ENCODE measurements around the gene SRRM3.
"Not testable (repeated sequence)": the region's sequence is repeated elsewhere in the genome, so short reads cannot be mapped to it uniquely, and the experiment has no call there.

DNA sequence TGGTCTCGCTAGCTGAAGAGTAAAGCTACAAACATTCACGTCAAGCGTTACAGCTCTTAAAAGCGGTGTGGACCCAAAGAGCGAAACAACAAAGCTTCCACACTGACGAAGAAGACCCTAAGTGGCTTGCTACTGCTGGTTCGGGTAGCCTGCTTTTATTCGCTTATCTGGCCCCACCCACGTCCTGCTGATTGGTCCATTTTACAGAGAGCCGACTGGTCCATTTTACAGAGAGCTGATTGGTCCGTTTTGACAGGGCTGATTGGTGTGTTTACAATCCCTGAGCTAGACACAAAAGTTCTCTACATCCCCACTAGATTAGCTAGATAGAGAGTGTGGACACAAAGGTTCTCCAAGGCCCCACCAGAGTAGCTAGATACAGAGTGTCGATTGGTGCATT, 107.2 kb downstream of the SRRM3 start:
- TF ChIP-seq ZNF24 (tag by site-specific recombination; IDR thresholded peaks at IDR 0.05); SP7 (tag by site-specific recombination; IDR thresholded peaks at IDR 0.05); ZFP37 (tag by site-specific recombination; IDR thresholded peaks at IDR 0.05); ZNF302 (tag by site-specific recombination; IDR thresholded peaks at IDR 0.05; ENCODE audit: low read depth); ZNF121 (tag by site-specific recombination; IDR thresholded peaks at IDR 0.05); GLI4 (tag by site-specific recombination; IDR thresholded peaks at IDR 0.05); ZBTB1 (tag by site-specific recombination; IDR thresholded peaks at IDR 0.05): not testable (repeated sequence)
- TF ChIP-seq, protein P1, sequence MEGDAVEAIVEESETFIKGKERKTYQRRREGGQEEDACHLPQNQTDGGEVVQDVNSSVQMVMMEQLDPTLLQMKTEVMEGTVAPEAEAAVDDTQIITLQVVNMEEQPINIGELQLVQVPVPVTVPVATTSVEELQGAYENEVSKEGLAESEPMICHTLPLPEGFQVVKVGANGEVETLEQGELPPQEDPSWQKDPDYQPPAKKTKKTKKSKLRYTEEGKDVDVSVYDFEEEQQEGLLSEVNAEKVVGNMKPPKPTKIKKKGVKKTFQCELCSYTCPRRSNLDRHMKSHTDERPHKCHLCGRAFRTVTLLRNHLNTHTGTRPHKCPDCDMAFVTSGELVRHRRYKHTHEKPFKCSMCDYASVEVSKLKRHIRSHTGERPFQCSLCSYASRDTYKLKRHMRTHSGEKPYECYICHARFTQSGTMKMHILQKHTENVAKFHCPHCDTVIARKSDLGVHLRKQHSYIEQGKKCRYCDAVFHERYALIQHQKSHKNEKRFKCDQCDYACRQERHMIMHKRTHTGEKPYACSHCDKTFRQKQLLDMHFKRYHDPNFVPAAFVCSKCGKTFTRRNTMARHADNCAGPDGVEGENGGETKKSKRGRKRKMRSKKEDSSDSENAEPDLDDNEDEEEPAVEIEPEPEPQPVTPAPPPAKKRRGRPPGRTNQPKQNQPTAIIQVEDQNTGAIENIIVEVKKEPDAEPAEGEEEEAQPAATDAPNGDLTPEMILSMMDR (tag by site-specific recombination; IDR thresholded peaks at IDR 0.05), result not testable (repeated sequence)
- TF ChIP-seq, protein P2, sequence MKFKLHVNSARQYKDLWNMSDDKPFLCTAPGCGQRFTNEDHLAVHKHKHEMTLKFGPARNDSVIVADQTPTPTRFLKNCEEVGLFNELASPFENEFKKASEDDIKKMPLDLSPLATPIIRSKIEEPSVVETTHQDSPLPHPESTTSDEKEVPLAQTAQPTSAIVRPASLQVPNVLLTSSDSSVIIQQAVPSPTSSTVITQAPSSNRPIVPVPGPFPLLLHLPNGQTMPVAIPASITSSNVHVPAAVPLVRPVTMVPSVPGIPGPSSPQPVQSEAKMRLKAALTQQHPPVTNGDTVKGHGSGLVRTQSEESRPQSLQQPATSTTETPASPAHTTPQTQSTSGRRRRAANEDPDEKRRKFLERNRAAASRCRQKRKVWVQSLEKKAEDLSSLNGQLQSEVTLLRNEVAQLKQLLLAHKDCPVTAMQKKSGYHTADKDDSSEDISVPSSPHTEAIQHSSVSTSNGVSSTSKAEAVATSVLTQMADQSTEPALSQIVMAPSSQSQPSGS (tag by site-specific recombination; IDR thresholded peaks at IDR 0.05; ENCODE audit: low read depth), result not testable (repeated sequence)
- TF ChIP-seq, protein P3, sequence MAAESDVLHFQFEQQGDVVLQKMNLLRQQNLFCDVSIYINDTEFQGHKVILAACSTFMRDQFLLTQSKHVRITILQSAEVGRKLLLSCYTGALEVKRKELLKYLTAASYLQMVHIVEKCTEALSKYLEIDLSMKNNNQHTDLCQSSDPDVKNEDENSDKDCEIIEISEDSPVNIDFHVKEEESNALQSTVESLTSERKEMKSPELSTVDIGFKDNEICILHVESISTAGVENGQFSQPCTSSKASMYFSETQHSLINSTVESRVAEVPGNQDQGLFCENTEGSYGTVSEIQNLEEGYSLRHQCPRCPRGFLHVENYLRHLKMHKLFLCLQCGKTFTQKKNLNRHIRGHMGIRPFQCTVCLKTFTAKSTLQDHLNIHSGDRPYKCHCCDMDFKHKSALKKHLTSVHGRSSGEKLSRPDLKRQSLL (tag by site-specific recombination; IDR thresholded peaks at IDR 0.05), result not testable (repeated sequence)
- TF ChIP-seq, protein P4, sequence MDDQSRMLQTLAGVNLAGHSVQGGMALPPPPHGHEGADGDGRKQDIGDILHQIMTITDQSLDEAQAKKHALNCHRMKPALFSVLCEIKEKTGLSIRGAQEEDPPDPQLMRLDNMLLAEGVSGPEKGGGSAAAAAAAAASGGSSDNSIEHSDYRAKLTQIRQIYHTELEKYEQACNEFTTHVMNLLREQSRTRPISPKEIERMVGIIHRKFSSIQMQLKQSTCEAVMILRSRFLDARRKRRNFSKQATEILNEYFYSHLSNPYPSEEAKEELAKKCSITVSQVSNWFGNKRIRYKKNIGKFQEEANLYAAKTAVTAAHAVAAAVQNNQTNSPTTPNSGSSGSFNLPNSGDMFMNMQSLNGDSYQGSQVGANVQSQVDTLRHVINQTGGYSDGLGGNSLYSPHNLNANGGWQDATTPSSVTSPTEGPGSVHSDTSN (CRISPR knock-in tag; IDR thresholded peaks at IDR 0.05), result not testable (repeated sequence)

Measured in HEK293 (cell line).